Embryonic facial prominence (tissue), 1 donor: ENCODE measurements around the gene PIGU.
"Not testable (repeated sequence)": the region's sequence is repeated elsewhere in the genome, so short reads cannot be mapped to it uniquely, and the experiment has no call there.

Source experiments
- DNase-seq: peaks from one replicate; pipeline ENCODE4 v3.0.0-alpha.2; 2016; ENCODE audit errors: extremely low spot score

The PIGU gene

GRCh38 chr20:34706912-34707784 lies 30.3 kb upstream of the PIGU start:
- DNase-seq: no peak

- no peak for DNase-seq
Observed at GRCh38 chr20:34706302-34706875, 29.5 kb upstream of the PIGU start.

- no peak for DNase-seq
Observed at GRCh38 chr20:34705397-34706301, 28.8 kb upstream of the PIGU start.

GRCh38 chr20:34705008-34705396 lies 28.1 kb upstream of the PIGU start:
- DNase-seq: no peak

GRCh38 chr20:34704177-34705007 lies 27.5 kb upstream of the PIGU start, which contains the start of gene TP53INP2:
TP53INP2 (plus strand) TSS chr20:34704344; CDS start chr20:34708740, 4,396 bp downstream.
- peak; percentile 85 for DNase-seq

GRCh38 chr20:34703424-34704176 lies 26.7 kb upstream of the PIGU start:
- DNase-seq: no peak

GRCh38 chr20:34703061-34703423 lies 26.1 kb upstream of the PIGU start:
- no peak for DNase-seq

GRCh38 chr20:34701405-34702085 lies 24.7 kb upstream of the PIGU start:
- no peak for DNase-seq

GRCh38 chr20:34693414-34693813 lies 16.5 kb upstream of the PIGU start:
- DNase-seq: no peak

GRCh38 chr20:34691838-34692237 lies 14.9 kb upstream of the PIGU start:
- no peak for DNase-seq

- DNase-seq: no peak
Observed at GRCh38 chr20:34689486-34689885, 12.6 kb upstream of the PIGU start.

GRCh38 chr20:34683667-34684066 lies 6.8 kb upstream of the PIGU start:
- no peak for DNase-seq

- no peak for DNase-seq
Observed at GRCh38 chr20:34680586-34681175, 3.8 kb upstream of the PIGU start.

- no peak for DNase-seq
Observed at GRCh38 chr20:34675993-34676641, 775 bp downstream of the PIGU start.

- DNase-seq: no peak
Observed at GRCh38 chr20:34675561-34675960, 1.3 kb downstream of the PIGU start.

GRCh38 chr20:34673412-34673811 lies 3.5 kb downstream of the PIGU start:
- DNase-seq: no peak

- DNase-seq: no peak
Observed at GRCh38 chr20:34669094-34669493, 7.8 kb downstream of the PIGU start.

- DNase-seq: not testable (repeated sequence)
Observed at GRCh38 chr20:34664751-34665150, 12.1 kb downstream of the PIGU start.
